ENCODE measurements around the gene RIC1. TPM values are rescaled to one million over a fixed set of nuclear protein-coding genes. Genes with fewer than 3 reads are reported as not detected.

The RIC1 gene
- total and polyA plus RNA-seq, 2 of the 13 experiments (the other 11 are each of a cell fraction or from before 2014, with no cell fraction given), result 18.2 to 19.0 TPM

DNA sequence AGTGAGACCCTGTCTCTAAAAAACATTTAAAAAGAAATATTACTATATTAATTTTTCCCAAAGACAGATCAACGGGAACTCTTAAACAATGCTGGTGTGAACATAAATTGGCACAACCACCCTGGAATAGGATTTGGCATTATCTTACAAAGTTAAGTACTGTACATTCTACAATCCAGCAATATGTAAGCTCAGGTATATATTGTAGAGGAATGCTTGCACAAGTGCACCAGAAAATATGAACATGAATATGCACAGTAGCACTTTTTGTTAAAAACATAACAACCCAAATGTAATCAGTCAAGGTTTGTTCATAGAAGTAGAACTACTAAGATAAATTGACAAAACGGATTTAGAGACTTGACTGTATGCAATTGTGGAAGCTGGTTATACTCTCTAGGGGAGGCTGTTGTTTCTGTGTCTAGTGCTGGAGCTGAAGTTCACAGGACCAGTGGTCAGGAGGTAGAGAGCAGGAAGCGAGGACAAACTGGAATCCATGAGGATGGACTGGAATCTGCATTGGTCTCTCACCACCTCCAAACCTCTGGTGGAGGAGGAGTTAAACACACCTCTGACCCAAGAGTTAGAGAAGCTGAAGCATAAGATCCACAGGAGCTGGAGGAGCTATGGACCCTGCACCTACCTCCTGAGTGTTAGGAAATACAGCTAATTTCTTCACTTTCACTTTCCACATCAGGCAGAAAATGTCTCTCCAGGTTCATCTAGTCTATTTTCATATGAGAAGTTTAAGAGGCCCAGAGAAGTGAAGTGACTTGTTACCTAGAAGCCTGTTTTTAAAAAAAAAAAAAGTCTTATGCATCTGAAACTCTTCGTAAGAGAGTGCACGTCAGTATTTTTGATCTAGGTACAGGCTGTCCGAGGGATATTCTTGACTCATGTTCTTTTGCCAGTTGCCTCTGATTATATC is 20.3 kb upstream of the RIC1 start (continued):
- no peak for TF ChIP-seq ZNF142 (CRISPR knock-in tag; IDR thresholded peaks at IDR 0.05)
- no peak for TF ChIP-seq PCBP2 (optimal IDR thresholded peaks at IDR 0.05; ENCODE audit: low read depth, low read length, poor library complexity, severe bottlenecking)
- TF ChIP-seq, protein P1, sequence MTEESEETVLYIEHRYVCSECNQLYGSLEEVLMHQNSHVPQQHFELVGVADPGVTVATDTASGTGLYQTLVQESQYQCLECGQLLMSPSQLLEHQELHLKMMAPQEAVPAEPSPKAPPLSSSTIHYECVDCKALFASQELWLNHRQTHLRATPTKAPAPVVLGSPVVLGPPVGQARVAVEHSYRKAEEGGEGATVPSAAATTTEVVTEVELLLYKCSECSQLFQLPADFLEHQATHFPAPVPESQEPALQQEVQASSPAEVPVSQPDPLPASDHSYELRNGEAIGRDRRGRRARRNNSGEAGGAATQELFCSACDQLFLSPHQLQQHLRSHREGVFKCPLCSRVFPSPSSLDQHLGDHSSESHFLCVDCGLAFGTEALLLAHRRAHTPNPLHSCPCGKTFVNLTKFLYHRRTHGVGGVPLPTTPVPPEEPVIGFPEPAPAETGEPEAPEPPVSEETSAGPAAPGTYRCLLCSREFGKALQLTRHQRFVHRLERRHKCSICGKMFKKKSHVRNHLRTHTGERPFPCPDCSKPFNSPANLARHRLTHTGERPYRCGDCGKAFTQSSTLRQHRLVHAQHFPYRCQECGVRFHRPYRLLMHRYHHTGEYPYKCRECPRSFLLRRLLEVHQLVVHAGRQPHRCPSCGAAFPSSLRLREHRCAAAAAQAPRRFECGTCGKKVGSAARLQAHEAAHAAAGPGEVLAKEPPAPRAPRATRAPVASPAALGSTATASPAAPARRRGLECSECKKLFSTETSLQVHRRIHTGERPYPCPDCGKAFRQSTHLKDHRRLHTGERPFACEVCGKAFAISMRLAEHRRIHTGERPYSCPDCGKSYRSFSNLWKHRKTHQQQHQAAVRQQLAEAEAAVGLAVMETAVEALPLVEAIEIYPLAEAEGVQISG (CRISPR knock-in tag; IDR thresholded peaks at IDR 0.05), result no peak
- no peak for TF ChIP-seq ZNF883 (CRISPR knock-in tag; IDR thresholded peaks at IDR 0.05; ENCODE audit: not compliant biosample characterization)
- TF ChIP-seq, protein P2, sequence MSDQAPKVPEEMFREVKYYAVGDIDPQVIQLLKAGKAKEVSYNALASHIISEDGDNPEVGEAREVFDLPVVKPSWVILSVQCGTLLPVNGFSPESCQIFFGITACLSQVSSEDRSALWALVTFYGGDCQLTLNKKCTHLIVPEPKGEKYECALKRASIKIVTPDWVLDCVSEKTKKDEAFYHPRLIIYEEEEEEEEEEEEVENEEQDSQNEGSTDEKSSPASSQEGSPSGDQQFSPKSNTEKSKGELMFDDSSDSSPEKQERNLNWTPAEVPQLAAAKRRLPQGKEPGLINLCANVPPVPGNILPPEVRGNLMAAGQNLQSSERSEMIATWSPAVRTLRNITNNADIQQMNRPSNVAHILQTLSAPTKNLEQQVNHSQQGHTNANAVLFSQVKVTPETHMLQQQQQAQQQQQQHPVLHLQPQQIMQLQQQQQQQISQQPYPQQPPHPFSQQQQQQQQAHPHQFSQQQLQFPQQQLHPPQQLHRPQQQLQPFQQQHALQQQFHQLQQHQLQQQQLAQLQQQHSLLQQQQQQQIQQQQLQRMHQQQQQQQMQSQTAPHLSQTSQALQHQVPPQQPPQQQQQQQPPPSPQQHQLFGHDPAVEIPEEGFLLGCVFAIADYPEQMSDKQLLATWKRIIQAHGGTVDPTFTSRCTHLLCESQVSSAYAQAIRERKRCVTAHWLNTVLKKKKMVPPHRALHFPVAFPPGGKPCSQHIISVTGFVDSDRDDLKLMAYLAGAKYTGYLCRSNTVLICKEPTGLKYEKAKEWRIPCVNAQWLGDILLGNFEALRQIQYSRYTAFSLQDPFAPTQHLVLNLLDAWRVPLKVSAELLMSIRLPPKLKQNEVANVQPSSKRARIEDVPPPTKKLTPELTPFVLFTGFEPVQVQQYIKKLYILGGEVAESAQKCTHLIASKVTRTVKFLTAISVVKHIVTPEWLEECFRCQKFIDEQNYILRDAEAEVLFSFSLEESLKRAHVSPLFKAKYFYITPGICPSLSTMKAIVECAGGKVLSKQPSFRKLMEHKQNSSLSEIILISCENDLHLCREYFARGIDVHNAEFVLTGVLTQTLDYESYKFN (CRISPR knock-in tag; conservative IDR thresholded peaks at IDR 0.05), result peak; percentile 27; the same call in 1 of the 2 replicates
- TF ChIP-seq ERF (CRISPR knock-in tag; IDR thresholded peaks at IDR 0.05), result no peak
- peak; percentile 25; the same call in 1 of the 2 replicates for TF ChIP-seq HDAC1 (CRISPR knock-in tag; IDR thresholded peaks at IDR 0.05)
- TF ChIP-seq ZNF503 (CRISPR knock-in tag; IDR thresholded peaks at IDR 0.05), result no peak
- TF ChIP-seq BRF2 (CRISPR knock-in tag; IDR thresholded peaks at IDR 0.05), result no peak
